HG02885 (cell line): ENCODE measurements around the gene SLC13A2.

Source experiments
- ATAC-seq: cut with Tn5 transposase; IDR thresholded peaks from one replicate; pipeline ENCODE4 v1.9.1; 2021; ENCODE audit warnings: mild to moderate bottlenecking; ENCODE audit not compliant: unreplicated experiment, poor library complexity

Gene SLC13A2

DNA sequence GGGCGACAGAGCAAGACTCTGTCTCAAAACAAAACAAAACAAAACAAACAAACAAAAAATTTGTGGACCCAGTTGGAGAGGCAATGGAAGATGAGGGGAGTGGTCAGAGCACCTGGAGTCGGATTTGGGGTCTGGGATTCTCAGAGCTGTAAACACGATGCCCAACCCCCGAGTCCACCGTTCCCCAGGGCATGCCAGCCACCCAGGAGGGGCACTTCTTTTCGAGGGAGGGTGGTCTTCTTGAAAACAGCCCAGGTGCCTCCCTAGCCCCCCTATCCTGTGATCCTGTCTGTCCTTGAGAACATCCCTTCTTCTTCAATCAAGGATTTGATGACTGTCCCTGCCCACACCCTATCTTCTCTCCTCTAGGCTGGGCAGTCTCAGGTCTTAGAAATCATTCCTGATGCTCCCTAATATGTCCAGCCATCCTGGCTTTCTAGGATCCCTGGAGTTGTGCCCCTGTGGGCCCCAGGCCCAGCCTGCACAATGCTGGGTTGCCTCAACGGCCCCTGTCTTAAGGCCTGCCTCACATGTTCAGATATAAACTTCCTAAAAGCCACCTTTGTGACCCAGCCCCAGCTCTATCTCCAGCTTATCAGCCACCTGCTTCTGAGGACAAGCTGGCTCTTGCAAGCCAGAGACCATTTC lies 3.1 kb upstream of the SLC13A2 start:
- no peak for ATAC-seq

DNA sequence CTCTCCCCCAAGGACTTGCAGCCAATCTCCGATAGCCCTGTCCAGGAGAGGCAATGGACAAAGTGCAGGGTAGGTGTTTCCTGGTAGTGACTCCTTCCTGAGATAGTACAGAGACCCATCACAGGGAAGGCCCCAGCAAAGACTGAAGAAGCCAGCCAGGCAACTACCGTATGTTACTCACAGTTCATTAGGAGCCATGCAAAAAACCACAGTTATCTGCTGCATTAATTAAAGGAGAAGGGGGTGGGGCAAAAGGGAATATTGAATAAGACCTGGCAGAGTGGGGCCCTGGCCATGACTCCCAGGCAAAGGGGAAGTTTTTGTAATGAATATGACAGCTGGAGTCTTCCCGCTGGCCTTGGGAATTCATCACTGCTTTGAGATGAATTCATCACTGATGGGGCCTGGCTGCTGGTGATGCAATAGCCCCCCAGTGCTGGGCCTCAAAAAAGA lies 2.5 kb upstream of the SLC13A2 start:
- no peak for ATAC-seq

DNA sequence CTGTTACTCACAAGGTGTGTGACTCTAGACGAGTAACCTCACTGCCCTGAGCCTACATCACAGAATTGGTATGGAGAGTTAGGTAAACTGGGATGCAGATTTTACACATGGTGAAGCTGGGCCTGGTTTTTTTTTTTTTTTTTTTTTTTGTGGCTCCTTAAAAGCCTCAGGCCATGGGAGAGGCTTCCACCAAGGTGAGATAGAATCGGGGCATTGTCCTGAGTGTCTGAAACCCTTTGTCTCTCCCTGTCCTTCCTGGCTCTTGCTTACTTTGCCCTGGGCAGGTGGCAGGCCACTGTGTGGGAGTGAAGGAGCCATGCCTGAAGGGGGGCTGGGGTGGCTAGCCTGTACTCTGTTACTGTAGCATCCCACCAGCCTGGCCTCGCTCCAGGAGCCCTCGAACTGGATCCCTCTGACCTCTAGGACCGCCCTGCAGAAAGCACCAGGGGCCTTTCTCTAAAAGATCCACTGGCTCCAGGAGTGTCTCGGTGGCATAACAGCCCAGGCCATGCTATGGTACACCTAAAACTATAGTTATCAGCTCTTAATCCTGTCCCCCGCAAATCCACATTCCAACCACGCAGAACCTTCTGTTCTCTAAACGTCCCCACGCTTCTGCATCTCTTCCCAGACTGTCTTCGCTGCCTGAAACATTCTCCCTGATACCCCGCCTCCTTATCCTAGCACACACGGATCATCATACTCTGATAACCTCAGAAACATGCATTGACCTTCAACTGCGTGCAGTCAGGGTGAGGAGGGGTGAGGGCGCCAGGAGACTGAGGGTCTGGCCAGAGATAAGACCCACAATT lies 1.7 kb upstream of the SLC13A2 start:
- ATAC-seq, result no peak

DNA sequence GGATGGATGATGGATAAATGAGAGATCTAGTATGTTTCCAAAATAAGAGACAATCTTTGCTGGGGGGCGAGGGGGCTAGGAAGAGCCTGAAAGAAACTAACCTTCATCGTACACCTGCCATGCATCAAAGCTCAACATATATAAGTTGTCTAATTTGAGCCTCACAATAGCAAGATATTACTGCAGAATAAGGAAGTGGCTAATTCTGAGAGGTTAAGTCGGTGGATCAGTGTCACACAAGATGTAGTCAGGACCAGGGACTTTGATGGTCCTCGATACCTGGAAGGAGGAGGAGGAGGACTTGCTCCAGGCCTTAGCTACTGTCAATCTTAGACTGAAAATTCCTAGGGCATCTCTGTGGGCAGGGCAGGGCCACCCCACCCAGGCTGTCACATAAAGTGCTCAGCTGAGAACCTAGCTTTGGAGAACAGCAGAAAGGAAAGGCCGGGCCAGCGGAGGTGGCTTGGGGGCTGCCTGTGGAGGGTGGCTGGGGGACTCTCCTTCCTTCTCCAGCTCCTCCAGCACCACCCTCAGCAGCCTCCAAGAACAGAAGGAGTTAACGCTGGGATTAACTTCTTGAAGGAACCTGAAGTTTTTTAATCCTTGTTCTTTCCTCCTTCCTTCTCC lies 460 bp upstream of the SLC13A2 start:
- ATAC-seq, result no peak

DNA sequence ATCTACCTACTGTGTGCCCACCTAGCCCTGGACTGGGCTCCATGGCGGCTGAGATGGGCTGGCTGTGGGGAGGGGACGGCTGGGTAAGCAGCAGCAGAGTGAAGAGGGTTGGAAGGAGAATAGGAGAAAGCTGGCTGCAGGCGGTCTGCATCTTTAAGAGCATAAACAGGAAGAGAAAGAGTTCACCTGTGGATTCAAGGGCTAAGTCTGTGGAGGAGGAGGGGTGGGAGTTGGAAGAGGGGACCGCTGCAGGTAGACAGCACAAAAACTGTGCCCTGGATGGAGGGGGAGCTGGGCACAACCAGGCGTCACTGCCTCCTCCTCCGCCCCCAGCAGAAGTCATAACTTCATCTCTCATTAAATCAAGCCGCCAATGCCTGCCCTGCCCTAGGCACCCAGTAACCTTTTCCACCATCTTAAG lies 677 bp downstream of the SLC13A2 start:
- ATAC-seq, result no peak

DNA sequence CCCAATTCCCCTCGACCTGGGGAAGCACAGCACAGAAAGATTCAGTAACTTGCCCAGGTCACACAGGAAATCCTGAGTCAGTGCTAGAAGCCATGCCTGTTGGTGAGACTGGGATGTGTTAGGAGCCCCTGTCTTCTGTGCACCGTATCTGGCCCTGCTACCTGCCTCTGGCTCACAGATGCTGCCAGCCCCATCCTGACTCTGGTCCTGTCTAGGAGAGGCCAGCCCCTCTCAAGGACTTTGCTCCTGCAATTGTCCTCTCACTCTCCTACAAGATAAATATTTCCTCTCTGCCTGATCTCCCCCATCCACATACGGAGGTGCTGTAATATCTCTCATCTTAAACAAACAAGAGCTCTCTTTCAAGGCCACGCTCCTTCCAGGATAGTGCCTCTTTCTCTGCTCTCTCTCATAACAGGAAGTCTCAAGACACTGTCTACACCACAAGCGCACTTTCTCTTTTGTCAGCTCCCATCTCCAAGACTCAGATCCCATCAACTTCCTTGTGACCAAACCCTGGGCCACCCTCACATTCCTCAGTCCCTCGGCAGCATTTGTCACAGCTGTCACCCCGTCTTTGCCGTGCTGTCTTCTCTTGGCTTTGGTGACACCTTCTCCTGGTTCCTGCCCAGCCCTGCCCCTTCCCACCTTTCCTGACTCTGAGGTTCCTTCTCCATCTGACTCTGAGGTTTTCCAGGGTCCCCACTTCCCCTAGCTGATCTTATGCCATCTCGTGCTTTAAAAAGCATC lies 1.9 kb downstream of the SLC13A2 start:
- ATAC-seq, result no peak

DNA sequence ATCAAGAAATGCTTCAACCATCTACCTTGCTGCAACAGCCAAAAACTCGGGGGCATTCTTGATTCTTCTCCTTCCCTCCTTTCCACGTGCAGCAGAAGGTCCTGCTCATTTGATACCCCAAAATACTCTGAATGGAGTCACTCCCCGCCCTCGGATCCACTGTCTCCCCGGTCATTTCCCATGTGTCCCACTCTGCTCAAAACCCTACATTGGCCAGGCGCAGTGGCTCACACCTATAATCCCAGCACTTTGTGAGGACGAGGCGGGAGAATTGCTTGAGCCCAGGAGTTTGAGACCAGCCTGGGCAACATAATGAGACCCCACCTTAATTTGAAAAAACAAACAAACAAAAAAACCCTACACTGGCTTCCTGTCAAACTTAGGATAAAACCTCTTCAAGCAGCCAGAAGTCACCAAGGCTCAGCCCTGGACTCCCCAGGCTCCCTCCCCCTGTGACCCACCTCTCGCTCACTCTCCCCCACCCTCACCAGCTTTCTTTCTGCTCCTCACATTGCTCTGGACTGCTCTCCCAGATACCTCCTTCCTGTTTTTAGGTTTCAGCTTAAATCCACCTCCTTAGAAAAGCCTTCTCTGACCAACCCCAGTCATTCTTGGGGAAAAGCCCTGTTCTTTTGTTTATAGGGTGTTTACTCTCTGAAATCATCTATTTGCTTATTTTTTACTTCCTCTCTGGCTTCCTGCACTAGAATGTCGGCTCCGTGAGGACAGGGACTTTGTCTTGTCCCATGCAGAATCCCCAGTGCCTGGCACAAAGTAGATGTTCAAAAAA lies 2.8 kb downstream of the SLC13A2 start:
- no peak for ATAC-seq

DNA sequence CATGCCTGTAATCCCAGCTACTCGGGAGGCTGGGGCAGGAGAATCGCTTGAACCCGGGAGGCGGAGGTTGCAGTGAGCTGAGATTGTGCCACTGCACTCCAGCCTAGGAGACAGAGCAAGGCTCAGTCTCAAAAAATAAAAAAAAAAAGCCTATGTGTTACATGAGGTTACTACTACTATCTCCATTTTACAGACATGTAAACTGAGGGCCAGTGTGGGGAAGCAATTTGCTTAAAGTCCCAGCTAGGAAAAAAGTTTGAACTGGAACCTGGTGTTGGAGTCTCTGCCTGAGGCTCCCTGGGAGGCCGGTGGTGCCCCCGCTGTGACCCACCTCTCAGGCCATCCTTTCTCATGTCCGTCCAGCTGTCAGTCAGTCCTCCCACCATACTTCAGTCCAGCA lies 4.5 kb downstream of the SLC13A2 start:
- ATAC-seq, result no peak

DNA sequence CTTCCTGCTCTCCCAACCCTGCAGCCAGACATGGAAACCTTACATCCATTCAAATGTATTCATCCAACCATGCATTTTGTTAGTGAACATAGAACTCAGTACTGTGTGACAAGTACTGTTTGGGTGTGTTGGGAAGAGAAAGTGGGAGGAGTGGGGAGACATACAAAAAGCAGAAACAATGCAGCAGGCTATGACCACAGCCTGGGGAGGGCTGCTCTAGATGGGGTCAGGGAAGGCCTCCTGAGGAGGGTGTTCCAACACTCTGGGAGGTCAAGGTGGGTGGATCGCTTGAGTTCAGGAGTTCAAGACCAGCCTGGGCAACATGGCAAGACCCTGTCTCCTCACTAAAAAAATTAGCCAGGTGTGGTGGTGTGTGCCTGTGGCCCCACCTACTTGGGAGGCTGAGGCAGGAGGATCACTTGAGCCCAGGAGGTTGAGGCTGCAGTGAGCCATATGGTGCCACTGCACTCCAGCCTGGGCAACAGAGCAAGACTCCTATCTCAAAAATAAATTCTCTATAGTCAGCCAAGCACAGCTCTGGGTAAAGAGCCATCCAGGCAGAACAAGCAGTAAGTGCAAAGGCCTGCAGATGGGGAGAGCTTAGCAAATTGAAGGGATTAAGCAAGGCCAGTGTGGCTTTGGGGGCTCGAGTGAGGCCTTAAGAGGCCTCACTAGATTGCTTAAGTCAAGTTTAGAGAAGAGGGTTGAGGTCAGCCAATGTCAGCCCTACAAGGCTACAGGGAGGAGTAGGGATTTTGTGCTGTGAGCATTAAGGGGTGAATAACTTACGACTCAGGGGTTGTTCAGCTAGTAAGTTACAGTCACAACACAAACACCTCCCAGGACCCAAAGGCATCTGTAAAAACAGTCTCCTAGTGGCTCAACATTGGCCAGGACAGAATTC lies 5.5 kb downstream of the SLC13A2 start:
- ATAC-seq, result no peak

DNA sequence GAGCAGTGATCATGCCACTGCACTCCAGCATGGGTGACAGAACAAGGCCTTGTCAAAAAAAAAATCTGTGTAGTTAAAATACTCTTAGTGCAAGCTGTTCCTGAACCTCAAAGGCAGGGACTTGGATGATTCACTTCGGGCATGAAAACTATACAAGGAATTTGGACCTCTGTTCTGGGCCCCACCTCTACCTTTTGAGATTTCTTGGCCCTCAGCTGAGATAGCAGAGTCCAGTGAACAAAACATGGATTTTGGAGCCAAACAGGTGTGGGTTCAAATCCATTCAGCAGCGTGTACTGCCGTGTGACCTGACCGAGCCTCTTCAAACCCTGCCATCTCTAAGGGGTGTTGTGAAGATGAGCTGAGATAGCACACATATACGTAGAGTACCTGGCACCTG lies 6.8 kb downstream of the SLC13A2 start:
- ATAC-seq, result no peak

DNA sequence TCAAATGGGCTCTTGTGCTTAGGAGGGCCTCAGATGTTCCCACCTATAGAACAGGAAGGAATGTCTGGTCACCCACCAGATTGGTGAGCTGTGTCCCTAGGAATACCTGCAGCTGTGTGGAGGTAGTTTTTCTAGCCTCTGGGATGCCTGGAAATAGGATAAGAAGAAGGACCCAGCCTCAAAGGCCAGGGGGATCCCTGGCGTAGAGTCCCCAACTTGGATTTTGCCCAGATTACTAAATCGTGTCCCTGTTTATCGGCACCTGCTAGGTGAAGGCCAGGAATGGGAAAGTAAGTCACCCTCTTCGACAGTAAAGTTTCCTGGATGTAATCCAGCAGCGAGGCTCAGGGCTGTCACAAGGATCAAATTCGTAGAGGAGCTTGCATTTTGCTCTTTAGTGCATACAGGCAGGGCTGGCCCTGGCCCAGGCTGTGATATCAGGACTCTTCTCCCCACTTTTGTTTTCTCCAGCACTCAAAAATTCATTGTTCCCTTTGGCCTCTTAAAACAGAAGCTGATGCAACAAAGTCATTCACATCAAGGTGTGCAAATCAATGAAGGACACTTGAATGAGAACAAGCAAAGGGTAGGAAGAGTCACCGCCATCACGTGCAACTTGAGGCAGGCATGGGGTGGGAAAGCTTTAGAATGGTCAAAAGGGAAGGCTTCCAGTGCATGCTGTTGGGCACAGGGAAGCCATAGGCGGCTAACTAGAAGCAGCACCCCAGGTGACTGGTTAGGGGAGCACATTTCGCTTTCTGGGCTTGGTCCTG lies 7.5 kb downstream of the SLC13A2 start:
- no peak for ATAC-seq

DNA sequence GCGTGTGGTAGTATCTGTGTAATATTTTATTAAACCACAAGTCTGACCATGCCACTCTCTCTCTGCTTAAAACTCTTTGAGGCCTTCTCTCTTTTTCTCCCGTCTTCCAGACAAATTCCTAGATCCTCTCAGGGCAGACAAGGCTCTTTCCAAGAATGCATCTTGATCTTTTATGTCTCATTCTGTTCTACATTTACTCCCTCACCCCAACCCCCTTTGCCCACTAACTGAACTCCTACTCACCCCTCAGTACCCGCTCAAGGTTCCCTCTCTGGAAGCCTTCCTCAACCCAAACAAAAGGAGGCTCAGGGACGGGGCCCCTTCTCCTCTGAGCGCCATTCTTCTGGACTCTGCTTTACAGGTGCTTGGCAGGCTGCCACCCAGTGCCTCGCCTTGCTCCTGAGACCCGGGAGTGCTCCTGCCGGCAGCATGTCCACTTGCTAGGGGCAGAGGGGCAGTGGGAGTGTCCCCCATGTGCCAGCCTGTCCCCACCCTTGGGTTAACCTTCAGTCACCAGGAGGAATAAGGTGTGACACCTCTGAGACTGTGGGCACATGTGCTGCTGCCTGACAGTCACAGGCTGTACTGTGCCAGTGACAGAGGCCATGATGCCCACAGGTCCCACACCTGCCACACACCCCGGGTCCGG lies 9.2 kb downstream of the SLC13A2 start:
- ATAC-seq, result no peak

DNA sequence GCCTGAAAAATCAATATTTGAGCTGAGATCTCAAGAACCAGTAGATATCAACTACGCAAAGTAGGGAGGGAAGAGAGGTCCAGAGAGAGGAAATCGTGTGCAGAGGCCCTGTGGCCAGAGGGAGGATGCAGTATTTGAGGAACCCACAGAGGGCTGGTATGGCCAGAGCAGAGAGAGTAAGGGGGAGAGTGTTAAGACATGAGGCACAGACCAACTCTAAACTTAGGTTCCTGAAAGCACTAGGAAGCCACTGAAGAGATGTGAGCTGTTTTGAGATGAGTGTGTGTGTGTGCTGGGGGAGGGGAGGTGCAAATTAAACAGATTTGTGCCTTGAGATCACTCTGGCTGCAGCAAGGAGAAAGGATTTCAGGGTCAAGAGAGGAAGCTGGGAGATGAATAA lies 10.9 kb downstream of the SLC13A2 start:
- ATAC-seq, result peak; percentile 88

DNA sequence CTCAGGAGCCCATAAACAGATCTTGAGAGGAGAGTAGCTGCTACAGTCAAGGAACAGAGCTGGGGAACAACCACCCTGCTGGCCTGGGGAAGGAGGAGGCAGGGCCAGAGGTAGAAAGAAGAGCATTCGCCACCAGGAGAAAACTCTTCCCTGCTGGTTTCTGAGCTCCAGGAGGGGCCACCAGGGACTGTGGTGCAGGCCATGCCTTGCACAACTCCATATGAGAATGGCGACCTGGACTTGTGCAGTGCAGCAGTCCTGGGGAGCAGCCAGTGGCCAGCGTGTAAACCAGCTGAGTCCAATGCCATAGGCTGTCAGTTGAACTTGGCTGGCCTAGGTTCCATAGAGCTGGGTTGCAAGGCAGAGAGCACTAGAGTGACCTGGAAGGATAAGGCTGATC lies 11.6 kb downstream of the SLC13A2 start:
- no peak for ATAC-seq

DNA sequence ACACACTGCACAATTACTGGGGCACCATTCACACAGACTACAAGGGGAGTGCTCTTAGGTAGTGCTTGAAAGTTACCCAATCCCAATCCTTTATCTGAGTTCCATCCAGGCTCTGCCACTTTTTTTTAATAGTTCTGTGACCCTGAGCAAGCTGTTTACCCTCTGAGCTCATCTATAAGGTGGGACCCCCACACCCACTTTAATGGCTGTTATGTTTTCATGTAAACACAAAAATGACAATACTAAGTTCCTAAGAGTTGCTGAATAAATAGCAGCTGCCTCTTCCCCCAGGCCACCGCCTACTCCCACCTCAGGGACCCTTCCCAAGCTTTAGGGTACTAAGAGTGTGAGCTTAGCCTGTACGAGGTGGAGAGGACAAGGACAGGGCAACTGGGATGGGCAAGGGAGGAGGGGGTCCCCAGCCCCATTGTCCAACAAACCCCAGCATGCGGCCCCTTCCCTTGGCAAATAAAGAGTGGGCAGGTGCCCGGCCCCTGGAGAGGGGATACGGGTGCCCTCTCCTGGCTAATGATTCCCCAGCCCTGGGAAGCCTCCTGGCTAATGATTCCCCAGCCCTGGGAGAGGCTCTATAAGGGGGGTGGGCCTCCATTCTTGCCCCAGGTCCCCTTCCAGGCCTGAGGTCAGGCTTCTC lies 14.6 kb downstream of the SLC13A2 start:
- no peak for ATAC-seq

DNA sequence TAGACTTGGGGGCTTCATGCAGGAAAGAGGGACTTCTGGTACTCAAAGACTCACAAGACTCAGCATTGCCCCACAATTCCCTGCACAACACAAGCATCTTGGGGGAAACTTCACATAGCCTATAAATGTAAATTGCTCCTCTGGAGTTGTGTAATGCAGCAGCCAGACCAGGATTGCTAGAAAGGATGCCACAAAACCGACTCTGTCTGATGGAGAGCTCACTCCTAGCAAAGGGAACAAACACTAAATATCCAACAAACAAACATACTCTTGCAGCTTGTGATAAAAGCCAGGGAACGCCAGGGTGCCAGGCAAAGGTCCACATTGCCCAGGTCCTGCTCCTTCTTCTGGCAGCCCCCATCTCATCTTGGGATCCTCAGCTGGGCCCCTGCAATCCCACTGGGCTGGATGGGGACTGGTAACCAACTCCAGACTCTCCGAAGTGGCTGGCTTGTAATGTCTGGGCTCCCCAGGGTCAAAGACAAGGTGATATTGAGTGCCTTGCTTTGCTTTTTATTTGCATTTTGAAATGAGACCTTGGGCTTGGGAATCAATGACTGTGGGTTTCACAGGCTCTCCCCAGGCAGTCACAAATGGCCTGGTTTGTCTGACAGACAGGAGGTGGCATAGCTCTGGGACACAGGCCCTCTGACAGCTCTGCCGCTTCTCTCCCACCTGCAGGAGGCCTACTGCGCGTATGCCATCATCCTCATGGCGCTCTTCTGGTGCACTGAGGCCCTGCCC lies 15.3 kb downstream of the SLC13A2 start:
- ATAC-seq, result no peak

DNA sequence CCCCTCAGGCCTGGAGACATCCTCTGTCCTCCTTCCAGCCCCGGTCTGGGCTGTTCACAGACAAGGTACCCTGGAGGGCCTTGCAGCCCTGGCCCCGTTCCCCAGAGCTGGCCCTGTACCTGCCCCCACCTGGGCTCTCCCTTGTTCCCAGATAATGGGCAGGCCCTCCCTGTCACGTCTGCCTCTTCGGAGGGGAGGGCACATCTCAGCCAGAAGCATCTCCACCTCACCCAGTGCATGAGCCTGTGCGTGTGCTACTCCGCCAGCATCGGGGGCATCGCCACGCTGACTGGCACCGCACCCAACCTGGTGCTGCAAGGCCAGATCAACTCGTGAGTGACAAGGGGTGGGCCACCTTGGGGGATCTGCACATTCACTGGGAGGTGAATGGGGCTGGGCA lies 17.8 kb downstream of the SLC13A2 start:
- ATAC-seq, result no peak
